GM11168 (cell line): Measurements from ENCODE around the gene ADK.

Source experiments
- in situ Hi-C: fragments of 300-500 bp; cut with MboI; formaldehyde crosslinking; loops from one replicate; pipeline ENCODE4 v1.12.0; 2022; ENCODE audit warnings: low sequenced_read_pairs; ENCODE audit not compliant: unreplicated experiment

The ADK gene

DNA sequence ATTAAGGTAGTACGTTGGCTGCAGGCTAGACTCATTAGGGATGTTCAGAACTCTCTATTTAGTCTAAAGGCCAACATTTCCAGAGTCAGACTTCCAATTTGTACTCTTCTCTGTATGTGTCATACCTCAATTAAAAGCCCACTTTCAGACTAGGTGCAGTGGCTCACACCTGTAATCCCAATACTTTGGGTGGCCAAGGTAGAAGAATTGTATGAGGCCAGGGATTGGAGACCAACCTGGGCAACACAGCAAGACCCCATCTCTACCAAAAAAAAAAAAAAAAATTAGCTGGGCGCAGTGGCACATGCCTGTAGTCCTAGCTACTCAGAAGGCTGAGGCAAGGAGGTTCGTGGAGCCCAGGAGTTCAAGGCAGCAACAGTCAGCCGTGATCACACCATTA, 484.6 kb downstream of the ADK start:
- in situ Hi-C loops = no loop called here

DNA sequence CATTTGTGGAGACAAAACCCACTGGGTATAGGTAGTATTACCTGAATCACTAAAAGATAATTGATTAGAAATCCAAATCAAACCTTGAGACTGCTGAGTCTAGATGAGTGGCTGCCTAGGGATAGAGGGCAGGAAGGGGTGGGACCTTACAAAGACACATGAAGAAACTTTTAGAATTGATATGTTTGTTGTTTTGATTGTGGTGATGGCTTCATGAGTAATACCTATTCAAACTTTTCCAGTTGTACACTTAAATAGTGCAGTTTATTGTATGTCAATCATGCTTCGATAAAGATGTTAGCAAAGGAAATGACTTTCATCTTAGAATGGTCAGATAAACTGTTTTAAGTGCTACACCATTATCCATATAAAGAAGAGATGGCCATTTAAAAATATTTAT, 486.7 kb downstream of the ADK start:
- in situ Hi-C loops = no loop called here

GRCh38 chr10:74640134-74640921, 489.3 kb downstream of the ADK start:
- in situ Hi-C loops = no loop called here

DNA sequence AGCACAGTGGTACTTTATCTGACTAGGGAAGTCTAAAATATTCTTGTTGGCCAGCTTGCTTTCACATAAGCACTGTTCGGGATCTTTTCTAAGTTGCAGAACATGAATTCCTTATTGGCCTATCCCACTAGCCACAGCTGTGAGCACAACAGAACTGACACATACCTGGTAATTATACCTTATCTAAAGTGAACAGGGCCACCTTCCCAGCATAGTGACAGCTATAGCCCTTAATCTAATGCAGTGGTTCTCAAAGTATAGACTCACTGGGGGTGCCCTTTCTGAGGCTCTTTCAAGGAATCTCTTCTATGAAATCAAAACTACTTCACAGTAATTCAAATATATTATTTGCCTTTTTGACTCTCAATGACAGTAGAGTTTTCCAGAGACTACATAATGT, 490.6 kb downstream of the ADK start:
- in situ Hi-C loops = no loop called here

DNA sequence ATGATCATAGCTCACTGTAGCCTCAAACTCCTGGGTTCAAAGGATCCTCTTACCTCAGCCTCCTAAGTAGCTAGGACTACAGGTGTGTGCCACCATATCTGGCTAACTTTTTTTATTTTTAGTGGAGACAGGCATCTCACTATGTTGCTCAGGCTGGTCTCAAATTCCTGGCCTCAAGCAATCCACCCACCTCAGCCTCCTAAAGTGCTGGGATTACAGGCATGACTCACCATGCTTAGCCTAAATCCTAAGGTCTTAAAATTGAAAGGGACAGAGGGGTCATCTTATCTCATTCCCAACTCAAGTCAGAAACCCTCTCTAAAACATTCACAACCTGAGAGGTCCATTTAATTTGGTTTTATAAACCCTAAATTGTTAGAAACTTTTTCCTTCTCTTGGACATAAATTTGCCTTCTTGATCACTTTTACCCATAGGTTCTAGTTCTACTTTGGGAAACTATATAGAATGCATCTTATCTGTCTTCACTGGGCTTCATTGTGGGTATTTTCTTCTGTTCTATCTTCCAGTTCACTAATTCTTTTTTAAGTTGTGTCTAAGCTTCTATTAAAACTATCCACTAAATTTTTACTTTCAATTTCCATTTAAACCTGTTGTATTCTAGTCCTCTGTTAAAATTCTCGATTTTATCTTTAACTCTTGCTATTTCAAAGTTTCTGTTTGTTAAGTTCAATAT, 492.0 kb downstream of the ADK start:
- in situ Hi-C loops = no loop called here

GRCh38 chr10:74643596-74643975, 492.6 kb downstream of the ADK start:
- in situ Hi-C loops = no loop called here

DNA sequence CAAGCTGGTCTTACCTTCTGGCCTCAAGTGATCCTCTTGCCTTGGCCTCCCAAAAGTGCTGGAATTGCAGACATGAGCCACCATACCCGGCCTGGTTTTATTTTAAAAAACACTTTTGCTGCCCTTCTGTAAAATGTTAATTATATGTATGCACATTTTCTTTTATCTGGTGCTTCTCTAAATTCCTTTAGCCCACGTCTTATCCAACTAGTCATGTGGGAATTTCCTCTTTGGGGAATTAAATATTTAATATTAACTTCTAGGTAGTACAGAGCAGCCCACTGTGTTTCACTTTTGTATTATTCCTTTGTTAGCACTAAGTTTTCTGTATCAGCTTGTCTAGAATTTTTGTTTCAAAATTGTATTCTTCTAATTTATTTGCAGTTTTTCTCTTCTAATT, 493.7 kb downstream of the ADK start:
- in situ Hi-C loops = no loop called here

DNA sequence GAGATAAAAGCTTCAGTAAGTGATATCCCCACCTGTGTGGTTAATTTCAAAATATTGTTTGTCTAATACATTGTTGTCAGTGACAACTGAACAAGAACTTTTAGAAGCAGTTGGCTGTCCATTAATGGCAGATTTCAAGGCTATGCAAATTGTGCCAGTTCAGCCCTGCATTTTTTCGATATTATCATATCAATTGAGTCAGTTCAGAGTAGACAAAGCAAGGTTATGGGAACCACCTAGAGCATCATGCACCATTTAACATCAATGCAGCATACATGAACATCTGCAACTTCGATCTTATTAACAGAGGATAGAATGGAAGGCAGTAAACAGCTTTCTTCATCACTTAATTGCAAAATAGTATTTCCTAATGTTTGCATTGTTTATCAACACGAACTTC, 494.7 kb downstream of the ADK start:
- in situ Hi-C loops = no loop called here

- in situ Hi-C loops = no loop called here
Measured at GRCh38 chr10:74650613-74651012, 499.6 kb downstream of the ADK start.

DNA sequence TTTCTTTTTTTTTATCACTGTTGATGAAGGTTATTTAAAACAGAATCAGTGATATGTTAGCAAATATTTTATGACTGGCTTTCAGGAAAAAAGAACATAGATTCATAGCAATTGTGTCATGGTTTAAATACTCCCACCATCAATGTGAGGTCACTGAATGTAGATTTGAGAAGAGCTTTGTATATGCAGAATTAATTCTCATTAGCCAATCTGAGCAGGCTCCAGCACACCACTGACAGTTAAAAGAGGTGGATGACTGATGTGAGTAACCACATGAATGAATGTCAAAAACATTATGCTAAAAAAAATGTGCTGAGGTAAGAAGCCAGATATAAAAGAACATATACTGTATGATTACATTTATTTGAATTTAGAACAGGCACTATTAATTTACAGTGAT, 500.5 kb downstream of the ADK start:
- in situ Hi-C loops = no loop called here

DNA sequence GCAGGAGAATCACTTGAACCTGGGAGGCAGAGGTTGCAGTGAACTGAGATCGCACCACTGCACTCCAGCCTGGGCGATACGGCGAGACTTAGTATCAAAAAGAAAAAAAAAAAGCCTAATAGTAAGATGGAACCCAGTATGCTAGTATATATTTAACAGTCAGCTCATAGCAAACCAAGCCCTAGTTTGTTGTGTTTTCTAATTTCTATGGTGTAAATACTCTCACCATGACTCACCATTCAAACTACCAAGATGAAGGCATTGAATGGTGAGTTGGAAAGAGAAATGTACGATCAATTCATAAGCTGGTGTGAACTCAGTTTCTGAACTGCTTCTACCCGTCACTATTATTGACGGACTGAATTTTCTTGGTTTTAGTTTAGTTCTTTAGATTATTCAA, 501.6 kb downstream of the ADK start:
- in situ Hi-C loops = no loop called here

- in situ Hi-C loops = no loop called here
Measured at GRCh38 chr10:74658511-74658910, 507.5 kb downstream of the ADK start.

- in situ Hi-C loops = no loop called here
Measured at GRCh38 chr10:74662635-74663034, 511.6 kb downstream of the ADK start.

DNA sequence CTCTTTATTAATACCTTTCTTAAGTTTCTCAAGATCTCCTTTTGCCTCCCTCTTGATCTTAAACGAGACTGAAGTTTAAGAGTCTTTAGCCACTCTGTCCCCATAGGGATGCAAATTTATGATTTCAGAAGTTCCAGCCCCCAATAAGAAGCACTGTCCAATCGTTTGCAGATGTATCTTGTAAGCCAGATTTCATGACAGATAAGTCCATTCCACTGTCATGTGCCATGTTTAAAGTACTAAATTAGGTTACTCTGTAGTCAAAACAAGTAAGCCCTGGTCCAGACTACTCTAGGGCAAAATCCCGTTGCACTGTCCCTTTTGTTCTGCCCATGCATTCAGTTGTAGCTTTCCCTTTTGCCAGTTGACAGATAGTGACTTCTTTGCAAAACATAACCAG, 518.2 kb downstream of the ADK start:
- in situ Hi-C loops = no loop called here

DNA sequence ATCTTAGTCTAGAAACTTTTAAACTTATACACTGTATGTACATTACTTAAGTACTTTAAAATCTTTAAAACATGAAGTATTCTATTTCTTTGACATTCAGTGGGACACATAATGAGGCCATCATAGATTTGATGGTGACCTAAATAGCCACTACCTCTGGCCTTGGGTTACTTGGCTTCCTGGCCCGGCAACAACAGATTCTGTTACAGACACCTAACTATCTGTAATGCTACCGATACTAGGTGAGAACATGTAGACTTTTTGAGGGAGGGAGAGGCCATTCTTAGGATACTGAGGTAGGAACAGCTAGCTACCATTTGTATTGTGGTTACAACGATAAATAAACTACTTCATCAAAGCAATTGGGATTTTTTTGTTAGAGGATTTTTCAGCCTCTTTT, 520.7 kb downstream of the ADK start:
- in situ Hi-C loops = no loop called here

DNA sequence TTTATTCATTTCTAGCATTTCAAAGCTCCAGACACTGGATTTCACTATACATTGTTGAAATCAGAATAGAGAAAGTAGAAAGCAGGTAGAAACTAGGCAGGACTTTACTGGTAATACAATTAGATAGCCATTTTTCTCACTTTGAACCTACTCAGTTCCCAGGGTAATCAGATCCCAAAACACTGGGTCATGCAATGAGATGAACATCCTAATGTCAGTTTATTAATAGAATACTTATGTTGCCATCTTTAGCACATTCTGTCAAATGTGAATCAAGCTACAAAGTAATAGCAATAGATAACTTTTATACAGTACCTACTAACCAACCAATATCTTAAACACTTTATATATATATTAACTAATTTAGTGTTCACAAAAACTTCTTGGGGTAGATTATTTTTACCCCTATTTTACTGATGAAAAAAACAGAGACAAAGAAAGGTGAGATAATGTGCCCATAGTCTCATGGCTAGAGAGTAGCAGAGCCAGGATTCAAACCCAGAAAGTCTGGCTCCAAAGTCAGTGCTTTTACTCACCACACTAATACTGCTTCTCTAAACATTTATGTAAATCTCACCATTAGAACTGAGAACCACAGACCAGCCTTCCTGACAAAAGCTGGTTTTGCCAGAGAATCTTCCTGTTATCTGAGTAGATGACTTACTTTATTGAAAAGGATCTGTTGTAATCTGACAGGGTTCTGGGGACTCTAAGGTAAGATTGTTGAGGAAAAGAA, 521.6 kb downstream of the ADK start:
- in situ Hi-C loops = no loop called here

DNA sequence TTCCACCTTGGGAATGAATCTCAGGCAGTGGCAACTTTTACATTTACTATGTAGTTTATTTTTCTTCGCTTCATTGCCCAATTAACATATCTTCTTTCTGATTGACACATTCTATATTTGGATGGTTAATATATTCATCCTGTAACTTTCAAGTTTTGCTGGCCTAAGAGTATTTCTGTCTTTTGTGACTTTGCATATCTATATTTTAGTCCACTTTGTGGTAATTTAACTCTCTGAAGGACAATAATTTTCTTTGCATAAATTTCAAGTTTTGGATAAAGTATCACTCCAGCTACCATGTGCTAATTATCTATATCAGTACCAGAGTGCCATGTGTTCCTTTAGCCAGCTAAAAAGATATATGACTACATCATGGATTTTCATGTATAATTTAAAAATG, 523.9 kb downstream of the ADK start:
- in situ Hi-C loops = no loop called here

GRCh38 chr10:74675484-74675883, 524.5 kb downstream of the ADK start:
- in situ Hi-C loops = no loop called here

- in situ Hi-C loops = no loop called here
Measured at GRCh38 chr10:74677951-74678350, 526.9 kb downstream of the ADK start.

DNA sequence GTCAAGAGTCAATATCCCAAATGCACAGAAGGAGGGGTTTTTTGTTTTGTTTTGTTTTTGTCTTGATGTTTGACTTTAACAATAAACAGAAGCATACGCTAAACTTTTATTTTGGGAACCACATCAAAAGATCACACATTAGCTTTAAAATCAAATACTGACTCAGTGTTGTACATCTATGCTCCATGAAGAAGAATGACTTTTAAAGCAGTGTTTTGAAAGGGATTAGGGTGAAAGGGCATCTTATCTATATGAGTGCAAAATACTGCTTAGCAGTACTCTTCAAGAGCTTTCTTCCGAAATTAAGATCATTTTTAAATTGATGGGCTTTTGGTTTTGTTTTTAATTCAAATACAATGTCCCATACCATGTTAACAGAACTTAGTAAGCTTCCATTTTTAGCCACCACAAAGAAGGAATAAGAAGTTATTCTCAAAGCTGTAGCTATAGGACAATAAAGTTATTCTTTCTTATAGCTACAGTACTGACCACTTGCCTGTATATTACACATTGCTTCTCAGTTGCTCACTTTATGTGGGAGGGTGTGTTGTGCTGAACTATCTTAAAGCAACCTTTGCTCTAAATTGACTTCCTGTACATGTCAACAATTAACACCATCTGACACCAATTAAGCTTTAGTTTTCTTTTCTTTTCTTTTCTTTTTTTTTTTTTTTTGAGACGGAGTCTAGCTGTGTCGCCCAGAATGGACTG, 531.1 kb downstream of the ADK start:
- in situ Hi-C loops = no loop called here

GRCh38 chr10:74683067-74683466, 532.0 kb downstream of the ADK start:
- in situ Hi-C loops = no loop called here
